Measurements from ENCODE around the gene CNGA2. TPM values are rescaled to one million over a fixed set of nuclear protein-coding genes. Genes with fewer than 3 reads are reported as not detected.

Gene CNGA2
- total and polyA plus RNA-seq, 10 of the 15 experiments (the other 5 are each of a cell fraction or from before 2014, with no cell fraction given), result not detected

DNA sequence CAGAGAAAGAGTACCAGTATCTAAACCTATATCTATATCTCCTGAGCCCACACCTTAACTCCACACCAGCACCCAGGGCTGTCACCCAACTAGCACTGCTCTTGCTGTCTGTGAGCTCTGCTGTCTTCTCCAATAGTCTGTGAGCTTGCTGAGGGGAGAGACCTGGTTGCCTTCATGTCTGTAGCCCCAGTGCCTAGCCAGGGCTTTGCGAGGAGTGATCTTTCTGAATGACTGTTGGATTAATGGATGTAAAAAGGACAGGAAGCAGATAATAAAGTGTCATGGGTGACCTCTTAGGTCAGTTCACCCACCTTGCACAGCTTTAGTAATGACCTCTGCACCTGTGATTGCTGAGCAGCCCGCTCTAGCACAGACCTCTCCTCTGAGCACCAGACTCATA lies 30.5 kb downstream of the CNGA2 start:
- H3K9ac ChIP-seq (ENCODE audit: control insufficient read depth, insufficient read depth, low read length), result no peak overlapping the region
- intact Hi-C loops (cut with micrococcal nuclease; ENCODE audit: unreplicated experiment), result no loop called here
- SMC1A ChIA-PET (ENCODE audit: uncharacterized antibody, unreplicated experiment), result interaction anchor here (0.5 kb wide), 1 partner anchor 82 kb away, joined by 3 read pairs; no protein-coding TSS in a partner anchor
- no peaks in the 10 kb centered on the region for H3K27me3 ChIP-seq (replicated peaks in 1 of 2; ENCODE audit: control insufficient read depth in 2 of 2, insufficient read depth in 2 of 2, low read length in 1 of 2)
- DNase-seq (ENCODE audit: low read depth, low spot score), result no peak
- H3K9me3 ChIP-seq (replicated peaks; ENCODE audit: control insufficient read depth, insufficient read depth, low read length), result no peaks in the 10 kb centered on the region
- in situ Hi-C loops (cut with MboI), result no loop called here
- no TSS peak for BruUV-seq (replicated peaks)
- WGBS (ENCODE audit: insufficient coverage, insufficient replicate concordance, low lambda C conversion rate, missing lambda C conversion rate), result 3% methylated on average over 2 of the region's 2 CpGs
- H3K27ac ChIP-seq (ENCODE audit: control insufficient read depth, insufficient read depth), result no peak overlapping the region
- H3K79me2 ChIP-seq (ENCODE audit: control insufficient read depth, insufficient read depth, low read length), result no peaks in the 10 kb centered on the region
- no peak overlapping the region for H3K4me2 ChIP-seq (ENCODE audit: control insufficient read depth, insufficient read depth)
- no peak overlapping the region for H3K4me3 ChIP-seq
- RAD21 ChIA-PET (ENCODE audit: unreplicated experiment), result no interaction called here
- H3K4me1 ChIP-seq (ENCODE audit: control insufficient read depth, insufficient read depth, low read length), result no peaks in the 10 kb centered on the region
- FAIRE-seq, result no peak
- TF ChIP-seq ZSCAN29 (IDR thresholded peaks at IDR 0.05) (no peak), MYC (IDR thresholded peaks at IDR 0.05; ENCODE audit: insufficient read depth, insufficient read length, insufficient replicate concordance, low read length, severe bottlenecking) (no peak), TCF7 (IDR thresholded peaks at IDR 0.05; ENCODE audit: borderline replicate concordance) (no peak), DPF2 (IDR thresholded peaks at IDR 0.05) (no peak), TCF3 (IDR thresholded peaks at IDR 0.05; ENCODE audit: borderline replicate concordance, insufficient read depth, low read depth, low read length) (no peak), RBBP5 (conservative IDR thresholded peaks at IDR 0.05) (no peak), BCL11A (IDR thresholded peaks at IDR 0.05; ENCODE audit: low read depth, low read length) (no peak), FOS (IDR thresholded peaks at IDR 0.05; ENCODE audit: borderline replicate concordance, extremely low read depth, insufficient read length) (no peak), NR2F1 (conservative IDR thresholded peaks at IDR 0.05) (no peak)
- TF ChIP-seq, protein P1, sequence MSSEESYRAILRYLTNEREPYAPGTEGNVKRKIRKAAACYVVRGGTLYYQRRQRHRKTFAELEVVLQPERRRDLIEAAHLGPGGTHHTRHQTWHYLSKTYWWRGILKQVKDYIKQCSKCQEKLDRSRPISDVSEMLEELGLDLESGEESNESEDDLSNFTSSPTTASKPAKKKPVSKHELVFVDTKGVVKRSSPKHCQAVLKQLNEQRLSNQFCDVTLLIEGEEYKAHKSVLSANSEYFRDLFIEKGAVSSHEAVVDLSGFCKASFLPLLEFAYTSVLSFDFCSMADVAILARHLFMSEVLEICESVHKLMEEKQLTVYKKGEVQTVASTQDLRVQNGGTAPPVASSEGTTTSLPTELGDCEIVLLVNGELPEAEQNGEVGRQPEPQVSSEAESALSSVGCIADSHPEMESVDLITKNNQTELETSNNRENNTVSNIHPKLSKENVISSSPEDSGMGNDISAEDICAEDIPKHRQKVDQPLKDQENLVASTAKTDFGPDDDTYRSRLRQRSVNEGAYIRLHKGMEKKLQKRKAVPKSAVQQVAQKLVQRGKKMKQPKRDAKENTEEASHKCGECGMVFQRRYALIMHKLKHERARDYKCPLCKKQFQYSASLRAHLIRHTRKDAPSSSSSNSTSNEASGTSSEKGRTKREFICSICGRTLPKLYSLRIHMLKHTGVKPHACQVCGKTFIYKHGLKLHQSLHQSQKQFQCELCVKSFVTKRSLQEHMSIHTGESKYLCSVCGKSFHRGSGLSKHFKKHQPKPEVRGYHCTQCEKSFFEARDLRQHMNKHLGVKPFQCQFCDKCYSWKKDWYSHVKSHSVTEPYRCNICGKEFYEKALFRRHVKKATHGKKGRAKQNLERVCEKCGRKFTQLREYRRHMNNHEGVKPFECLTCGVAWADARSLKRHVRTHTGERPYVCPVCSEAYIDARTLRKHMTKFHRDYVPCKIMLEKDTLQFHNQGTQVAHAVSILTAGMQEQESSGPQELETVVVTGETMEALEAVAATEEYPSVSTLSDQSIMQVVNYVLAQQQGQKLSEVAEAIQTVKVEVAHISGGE (CRISPR knock-in tag; IDR thresholded peaks at IDR 0.05), result no peak
- TF ChIP-seq, protein P2, sequence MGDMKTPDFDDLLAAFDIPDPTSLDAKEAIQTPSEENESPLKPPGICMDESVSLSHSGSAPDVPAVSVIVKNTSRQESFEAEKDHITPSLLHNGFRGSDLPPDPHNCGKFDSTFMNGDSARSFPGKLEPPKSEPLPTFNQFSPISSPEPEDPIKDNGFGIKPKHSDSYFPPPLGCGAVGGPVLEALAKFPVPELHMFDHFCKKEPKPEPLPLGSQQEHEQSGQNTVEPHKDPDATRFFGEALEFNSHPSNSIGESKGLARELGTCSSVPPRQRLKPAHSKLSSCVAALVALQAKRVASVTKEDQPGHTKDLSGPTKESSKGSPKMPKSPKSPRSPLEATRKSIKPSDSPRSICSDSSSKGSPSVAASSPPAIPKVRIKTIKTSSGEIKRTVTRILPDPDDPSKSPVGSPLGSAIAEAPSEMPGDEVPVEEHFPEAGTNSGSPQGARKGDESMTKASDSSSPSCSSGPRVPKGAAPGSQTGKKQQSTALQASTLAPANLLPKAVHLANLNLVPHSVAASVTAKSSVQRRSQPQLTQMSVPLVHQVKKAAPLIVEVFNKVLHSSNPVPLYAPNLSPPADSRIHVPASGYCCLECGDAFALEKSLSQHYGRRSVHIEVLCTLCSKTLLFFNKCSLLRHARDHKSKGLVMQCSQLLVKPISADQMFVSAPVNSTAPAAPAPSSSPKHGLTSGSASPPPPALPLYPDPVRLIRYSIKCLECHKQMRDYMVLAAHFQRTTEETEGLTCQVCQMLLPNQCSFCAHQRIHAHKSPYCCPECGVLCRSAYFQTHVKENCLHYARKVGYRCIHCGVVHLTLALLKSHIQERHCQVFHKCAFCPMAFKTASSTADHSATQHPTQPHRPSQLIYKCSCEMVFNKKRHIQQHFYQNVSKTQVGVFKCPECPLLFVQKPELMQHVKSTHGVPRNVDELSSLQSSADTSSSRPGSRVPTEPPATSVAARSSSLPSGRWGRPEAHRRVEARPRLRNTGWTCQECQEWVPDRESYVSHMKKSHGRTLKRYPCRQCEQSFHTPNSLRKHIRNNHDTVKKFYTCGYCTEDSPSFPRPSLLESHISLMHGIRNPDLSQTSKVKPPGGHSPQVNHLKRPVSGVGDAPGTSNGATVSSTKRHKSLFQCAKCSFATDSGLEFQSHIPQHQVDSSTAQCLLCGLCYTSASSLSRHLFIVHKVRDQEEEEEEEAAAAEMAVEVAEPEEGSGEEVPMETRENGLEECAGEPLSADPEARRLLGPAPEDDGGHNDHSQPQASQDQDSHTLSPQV (IDR thresholded peaks at IDR 0.05), result no peak
- TF ChIP-seq, protein P3, sequence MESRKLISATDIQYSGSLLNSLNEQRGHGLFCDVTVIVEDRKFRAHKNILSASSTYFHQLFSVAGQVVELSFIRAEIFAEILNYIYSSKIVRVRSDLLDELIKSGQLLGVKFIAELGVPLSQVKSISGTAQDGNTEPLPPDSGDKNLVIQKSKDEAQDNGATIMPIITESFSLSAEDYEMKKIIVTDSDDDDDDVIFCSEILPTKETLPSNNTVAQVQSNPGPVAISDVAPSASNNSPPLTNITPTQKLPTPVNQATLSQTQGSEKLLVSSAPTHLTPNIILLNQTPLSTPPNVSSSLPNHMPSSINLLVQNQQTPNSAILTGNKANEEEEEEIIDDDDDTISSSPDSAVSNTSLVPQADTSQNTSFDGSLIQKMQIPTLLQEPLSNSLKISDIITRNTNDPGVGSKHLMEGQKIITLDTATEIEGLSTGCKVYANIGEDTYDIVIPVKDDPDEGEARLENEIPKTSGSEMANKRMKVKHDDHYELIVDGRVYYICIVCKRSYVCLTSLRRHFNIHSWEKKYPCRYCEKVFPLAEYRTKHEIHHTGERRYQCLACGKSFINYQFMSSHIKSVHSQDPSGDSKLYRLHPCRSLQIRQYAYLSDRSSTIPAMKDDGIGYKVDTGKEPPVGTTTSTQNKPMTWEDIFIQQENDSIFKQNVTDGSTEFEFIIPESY (IDR thresholded peaks at IDR 0.05), result no peak
- TF ChIP-seq, protein P4, sequence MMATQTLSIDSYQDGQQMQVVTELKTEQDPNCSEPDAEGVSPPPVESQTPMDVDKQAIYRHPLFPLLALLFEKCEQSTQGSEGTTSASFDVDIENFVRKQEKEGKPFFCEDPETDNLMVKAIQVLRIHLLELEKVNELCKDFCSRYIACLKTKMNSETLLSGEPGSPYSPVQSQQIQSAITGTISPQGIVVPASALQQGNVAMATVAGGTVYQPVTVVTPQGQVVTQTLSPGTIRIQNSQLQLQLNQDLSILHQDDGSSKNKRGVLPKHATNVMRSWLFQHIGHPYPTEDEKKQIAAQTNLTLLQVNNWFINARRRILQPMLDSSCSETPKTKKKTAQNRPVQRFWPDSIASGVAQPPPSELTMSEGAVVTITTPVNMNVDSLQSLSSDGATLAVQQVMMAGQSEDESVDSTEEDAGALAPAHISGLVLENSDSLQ (IDR thresholded peaks at IDR 0.05), result no peak
- no peak overlapping the region for H2AFZ ChIP-seq (ENCODE audit: control insufficient read depth, low read depth, low read length)
- no peak for ATAC-seq
- no peaks in the 10 kb centered on the region for H3K36me3 ChIP-seq (ENCODE audit: control insufficient read depth in 2 of 2, insufficient read depth in 2 of 2, low read length in 1 of 2)
- H4K20me1 ChIP-seq (ENCODE audit: control insufficient read depth, insufficient read depth), result no peaks in the 10 kb centered on the region
- POLR2A ChIA-PET, result no interaction called here
- CTCF ChIA-PET, result interaction anchor here (1.1 kb wide), 2 partner anchors 12 to 15 kb away, joined by 3 to 5 read pairs; no protein-coding TSS in a partner anchor

All from GM12878 (cell line).